ENCODE results near the gene EPS15. TPM values are rescaled to one million over a fixed set of nuclear protein-coding genes. Genes with fewer than 3 reads are reported as not detected.

Gene EPS15
- total RNA-seq, 1 experiment from 2014 or later = 37.1 TPM

DNA sequence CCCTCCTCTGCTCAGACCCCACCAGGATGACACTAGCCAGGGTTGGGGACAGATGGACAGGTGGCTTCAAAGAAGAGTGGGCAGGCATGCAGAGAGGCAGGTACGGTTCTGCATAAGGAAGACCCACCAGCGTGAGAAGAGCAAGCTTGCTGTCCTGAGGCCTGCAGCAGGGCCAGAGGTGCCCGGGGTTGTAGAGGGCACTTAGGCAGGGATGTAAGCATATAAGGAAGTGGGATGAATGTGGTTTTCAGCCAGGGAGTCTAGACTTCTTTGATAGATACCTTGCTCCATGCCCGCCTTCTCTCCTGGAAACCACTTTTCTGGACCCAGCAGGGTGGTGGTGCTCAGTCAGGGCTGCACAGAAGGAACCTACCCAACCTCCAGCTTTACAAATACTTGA lies 190.1 kb downstream of the EPS15 start (continued):
- TF ChIP-seq, protein P1, sequence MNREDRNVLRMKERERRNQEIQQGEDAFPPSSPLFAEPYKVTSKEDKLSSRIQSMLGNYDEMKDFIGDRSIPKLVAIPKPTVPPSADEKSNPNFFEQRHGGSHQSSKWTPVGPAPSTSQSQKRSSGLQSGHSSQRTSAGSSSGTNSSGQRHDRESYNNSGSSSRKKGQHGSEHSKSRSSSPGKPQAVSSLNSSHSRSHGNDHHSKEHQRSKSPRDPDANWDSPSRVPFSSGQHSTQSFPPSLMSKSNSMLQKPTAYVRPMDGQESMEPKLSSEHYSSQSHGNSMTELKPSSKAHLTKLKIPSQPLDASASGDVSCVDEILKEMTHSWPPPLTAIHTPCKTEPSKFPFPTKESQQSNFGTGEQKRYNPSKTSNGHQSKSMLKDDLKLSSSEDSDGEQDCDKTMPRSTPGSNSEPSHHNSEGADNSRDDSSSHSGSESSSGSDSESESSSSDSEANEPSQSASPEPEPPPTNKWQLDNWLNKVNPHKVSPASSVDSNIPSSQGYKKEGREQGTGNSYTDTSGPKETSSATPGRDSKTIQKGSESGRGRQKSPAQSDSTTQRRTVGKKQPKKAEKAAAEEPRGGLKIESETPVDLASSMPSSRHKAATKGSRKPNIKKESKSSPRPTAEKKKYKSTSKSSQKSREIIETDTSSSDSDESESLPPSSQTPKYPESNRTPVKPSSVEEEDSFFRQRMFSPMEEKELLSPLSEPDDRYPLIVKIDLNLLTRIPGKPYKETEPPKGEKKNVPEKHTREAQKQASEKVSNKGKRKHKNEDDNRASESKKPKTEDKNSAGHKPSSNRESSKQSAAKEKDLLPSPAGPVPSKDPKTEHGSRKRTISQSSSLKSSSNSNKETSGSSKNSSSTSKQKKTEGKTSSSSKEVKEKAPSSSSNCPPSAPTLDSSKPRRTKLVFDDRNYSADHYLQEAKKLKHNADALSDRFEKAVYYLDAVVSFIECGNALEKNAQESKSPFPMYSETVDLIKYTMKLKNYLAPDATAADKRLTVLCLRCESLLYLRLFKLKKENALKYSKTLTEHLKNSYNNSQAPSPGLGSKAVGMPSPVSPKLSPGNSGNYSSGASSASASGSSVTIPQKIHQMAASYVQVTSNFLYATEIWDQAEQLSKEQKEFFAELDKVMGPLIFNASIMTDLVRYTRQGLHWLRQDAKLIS (CRISPR knock-in tag; IDR thresholded peaks at IDR 0.05; ENCODE audit: borderline replicate concordance) = no peak
- TF ChIP-seq, protein P2, sequence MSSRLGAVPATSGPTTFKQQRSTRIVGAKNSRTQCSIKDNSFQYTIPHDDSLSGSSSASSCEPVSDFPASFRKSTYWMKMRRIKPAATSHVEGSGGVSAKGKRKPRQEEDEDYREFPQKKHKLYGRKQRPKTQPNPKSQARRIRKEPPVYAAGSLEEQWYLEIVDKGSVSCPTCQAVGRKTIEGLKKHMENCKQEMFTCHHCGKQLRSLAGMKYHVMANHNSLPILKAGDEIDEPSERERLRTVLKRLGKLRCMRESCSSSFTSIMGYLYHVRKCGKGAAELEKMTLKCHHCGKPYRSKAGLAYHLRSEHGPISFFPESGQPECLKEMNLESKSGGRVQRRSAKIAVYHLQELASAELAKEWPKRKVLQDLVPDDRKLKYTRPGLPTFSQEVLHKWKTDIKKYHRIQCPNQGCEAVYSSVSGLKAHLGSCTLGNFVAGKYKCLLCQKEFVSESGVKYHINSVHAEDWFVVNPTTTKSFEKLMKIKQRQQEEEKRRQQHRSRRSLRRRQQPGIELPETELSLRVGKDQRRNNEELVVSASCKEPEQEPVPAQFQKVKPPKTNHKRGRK (CRISPR knock-in tag; IDR thresholded peaks at IDR 0.05; ENCODE audit: borderline replicate concordance) = no peak
- no peak for TF ChIP-seq TP53 (CRISPR knock-in tag; IDR thresholded peaks at IDR 0.05)
- TF ChIP-seq, protein P3, sequence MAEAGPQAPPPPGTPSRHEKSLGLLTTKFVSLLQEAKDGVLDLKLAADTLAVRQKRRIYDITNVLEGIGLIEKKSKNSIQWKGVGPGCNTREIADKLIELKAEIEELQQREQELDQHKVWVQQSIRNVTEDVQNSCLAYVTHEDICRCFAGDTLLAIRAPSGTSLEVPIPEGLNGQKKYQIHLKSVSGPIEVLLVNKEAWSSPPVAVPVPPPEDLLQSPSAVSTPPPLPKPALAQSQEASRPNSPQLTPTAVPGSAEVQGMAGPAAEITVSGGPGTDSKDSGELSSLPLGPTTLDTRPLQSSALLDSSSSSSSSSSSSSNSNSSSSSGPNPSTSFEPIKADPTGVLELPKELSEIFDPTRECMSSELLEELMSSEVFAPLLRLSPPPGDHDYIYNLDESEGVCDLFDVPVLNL (CRISPR knock-in tag; IDR thresholded peaks at IDR 0.05; ENCODE audit: borderline replicate concordance, low read depth) = no peak
- no peak for TF ChIP-seq CREB1 (CRISPR knock-in tag; IDR thresholded peaks at IDR 0.05)
- no peak for TF ChIP-seq ZBTB43 (CRISPR knock-in tag; IDR thresholded peaks at IDR 0.05)
- TF ChIP-seq SMAD3 (CRISPR knock-in tag; IDR thresholded peaks at IDR 0.05; ENCODE audit: borderline replicate concordance) = no peak
- no peak for TF ChIP-seq NFE2L1 (CRISPR knock-in tag; IDR thresholded peaks at IDR 0.05)
- no peak for TF ChIP-seq JAZF1 (CRISPR knock-in tag; IDR thresholded peaks at IDR 0.05)
- TF ChIP-seq, protein P4, sequence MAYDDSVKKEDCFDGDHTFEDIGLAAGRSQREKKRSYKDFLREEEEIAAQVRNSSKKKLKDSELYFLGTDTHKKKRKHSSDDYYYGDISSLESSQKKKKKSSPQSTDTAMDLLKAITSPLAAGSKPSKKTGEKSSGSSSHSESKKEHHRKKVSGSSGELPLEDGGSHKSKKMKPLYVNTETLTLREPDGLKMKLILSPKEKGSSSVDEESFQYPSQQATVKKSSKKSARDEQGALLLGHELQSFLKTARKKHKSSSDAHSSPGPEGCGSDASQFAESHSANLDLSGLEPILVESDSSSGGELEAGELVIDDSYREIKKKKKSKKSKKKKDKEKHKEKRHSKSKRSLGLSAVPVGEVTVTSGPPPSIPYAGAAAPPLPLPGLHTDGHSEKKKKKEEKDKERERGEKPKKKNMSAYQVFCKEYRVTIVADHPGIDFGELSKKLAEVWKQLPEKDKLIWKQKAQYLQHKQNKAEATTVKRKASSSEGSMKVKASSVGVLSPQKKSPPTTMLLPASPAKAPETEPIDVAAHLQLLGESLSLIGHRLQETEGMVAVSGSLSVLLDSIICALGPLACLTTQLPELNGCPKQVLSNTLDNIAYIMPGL (CRISPR knock-in tag; IDR thresholded peaks at IDR 0.05) = no peak
- no peak for TF ChIP-seq ZNF219 (CRISPR knock-in tag; IDR thresholded peaks at IDR 0.05; ENCODE audit: borderline replicate concordance)

DNA sequence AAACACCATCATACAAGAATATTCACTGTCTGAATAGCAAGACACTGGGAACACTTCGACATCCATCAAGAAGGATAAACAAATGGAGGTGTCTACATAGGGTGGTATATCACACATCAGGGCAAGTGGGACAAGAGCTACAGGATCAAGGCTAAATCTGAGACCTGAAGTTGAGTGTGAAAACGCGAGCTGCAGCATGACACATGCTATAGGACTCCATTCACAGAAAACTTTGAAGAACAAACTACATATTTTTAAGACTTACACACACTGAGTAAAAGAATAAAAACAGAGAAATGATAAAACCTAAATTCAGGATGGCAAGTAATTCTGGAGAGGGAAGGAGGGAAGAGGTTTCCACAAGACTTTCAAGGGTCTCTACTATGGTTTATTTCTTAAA lies 190.8 kb downstream of the EPS15 start:
- no peak overlapping the region for H3K27ac Mint-ChIP-seq
- H3K4me1 Mint-ChIP-seq = peaks cover 13% of the 10 kb centered on the region
- no peak for ATAC-seq
- ChIA-PET CTCF (no interaction called here), POLR2A (no interaction called here)
- no peak for DNase-seq (ENCODE audit: low spot score)
- H3K4me3 Mint-ChIP-seq = no peak overlapping the region
- TF ChIP-seq SMAD4 (CRISPR knock-in tag; IDR thresholded peaks at IDR 0.05) (no peak), NR2C2 (CRISPR knock-in tag; IDR thresholded peaks at IDR 0.05) (no peak)
- TF ChIP-seq, protein P2 (CRISPR knock-in tag; IDR thresholded peaks at IDR 0.05; ENCODE audit: borderline replicate concordance) = no peak
- H3K36me3 Mint-ChIP-seq = no peaks in the 10 kb centered on the region
- H3K27me3 Mint-ChIP-seq (ENCODE audit: low read depth) = peaks cover 25% of the 10 kb centered on the region
- no peaks in the 10 kb centered on the region for H3K9me3 Mint-ChIP-seq
